AG09309 (cell line): ENCODE measurements around the gene ZNF839.

ENCODE experiments used
- DNase-seq: peaks from one replicate; pipeline ENCODE4 v3.0.0-alpha.2; 2010; ENCODE audit warnings: low read depth
- H3K4me3 ChIP-seq: 2 replicates; pipeline ENCODE4 v1.5.1; 2011; ENCODE audit warnings: mild to moderate bottlenecking, low read depth, low read length, moderate library complexity; ENCODE audit not compliant: control insufficient read depth
- CTCF ChIP-seq: IDR thresholded peaks from 2 replicates; pipeline ENCODE4 v1.5.1; 2011; ENCODE audit warnings: mild to moderate bottlenecking, low read depth, low read length, inconsistent platforms; ENCODE audit not compliant: insufficient read depth, control insufficient read depth; ENCODE audit errors: missing control alignments

The ZNF839 gene

GRCh38 chr14:102373110-102373509 lies 53.6 kb downstream of the ZNF839 start:
- no peak overlapping the region for H3K4me3 ChIP-seq

GRCh38 chr14:102374264-102374663 lies 54.7 kb downstream of the ZNF839 start:
- H3K4me3 ChIP-seq: no peak overlapping the region
- TF ChIP-seq CTCF: no peak
- DNase-seq: no peak

More at GRCh38 chr14:102373110-102373509, 53.6 kb downstream of the ZNF839 start:
- TF ChIP-seq CTCF: no peak
- no peak for DNase-seq

GRCh38 chr14:102375119-102375518 lies 55.6 kb downstream of the ZNF839 start:
- DNase-seq: no peak
- H3K4me3 ChIP-seq: no peak overlapping the region
- no peak for TF ChIP-seq CTCF

GRCh38 chr14:102377696-102378095 lies 58.1 kb downstream of the ZNF839 start:
- no peak for TF ChIP-seq CTCF
- no peak for DNase-seq
- no peak overlapping the region for H3K4me3 ChIP-seq

GRCh38 chr14:102378830-102379229 lies 59.3 kb downstream of the ZNF839 start:
- no peak overlapping the region for H3K4me3 ChIP-seq
- TF ChIP-seq CTCF: no peak
- DNase-seq: no peak

- H3K4me3 ChIP-seq: no peak overlapping the region
- TF ChIP-seq CTCF: no peak
- DNase-seq: no peak
Observed at GRCh38 chr14:102387086-102387485, 67.5 kb downstream of the ZNF839 start.

GRCh38 chr14:102389246-102389645 lies 69.7 kb downstream of the ZNF839 start:
- no peak for DNase-seq
- H3K4me3 ChIP-seq: no peak overlapping the region
- no peak for TF ChIP-seq CTCF
